Measurements from ENCODE around the gene IRF8.
A peak's percentile ranks its signal among the peaks of the same experiment; 100 is the strongest.

The IRF8 gene

DNA sequence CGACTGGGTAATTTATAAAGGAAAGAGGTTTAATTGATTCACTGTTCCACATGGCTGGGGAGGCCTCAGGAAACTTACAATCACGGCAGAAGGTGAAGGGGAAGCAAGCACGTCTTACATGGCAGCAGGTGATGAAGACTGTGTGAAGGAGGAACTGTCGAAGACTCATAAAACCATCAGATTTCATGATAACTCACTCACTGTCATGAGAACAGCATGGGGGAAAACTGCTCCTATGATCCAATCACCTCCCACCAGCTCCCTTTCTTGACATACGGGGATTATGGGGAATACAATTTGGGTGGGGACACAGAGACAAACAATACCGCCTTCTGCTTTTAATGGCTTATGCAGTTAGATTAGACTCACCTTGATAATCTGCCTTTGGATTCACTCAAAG lies 19.4 kb upstream of the IRF8 start:
- peaks cover 27% of the 10 kb centered on the region for H3K4me1 ChIP-seq
- H3K27ac ChIP-seq = no peak overlapping the region
- peaks cover 15% of the 10 kb centered on the region for H3K9me3 ChIP-seq
- TF ChIP-seq Cebpa-rat (IDR thresholded peaks at IDR 0.05) = no peak
- H4K20me1 ChIP-seq = no peaks in the 10 kb centered on the region
- H3K9ac ChIP-seq = no peak overlapping the region
- no peaks in the 10 kb centered on the region for H3K36me3 ChIP-seq
- no peaks in the 10 kb centered on the region for H3K27me3 ChIP-seq
- H3K4me2 ChIP-seq = no peak overlapping the region
- no peak overlapping the region for H3K4me3 ChIP-seq

DNA sequence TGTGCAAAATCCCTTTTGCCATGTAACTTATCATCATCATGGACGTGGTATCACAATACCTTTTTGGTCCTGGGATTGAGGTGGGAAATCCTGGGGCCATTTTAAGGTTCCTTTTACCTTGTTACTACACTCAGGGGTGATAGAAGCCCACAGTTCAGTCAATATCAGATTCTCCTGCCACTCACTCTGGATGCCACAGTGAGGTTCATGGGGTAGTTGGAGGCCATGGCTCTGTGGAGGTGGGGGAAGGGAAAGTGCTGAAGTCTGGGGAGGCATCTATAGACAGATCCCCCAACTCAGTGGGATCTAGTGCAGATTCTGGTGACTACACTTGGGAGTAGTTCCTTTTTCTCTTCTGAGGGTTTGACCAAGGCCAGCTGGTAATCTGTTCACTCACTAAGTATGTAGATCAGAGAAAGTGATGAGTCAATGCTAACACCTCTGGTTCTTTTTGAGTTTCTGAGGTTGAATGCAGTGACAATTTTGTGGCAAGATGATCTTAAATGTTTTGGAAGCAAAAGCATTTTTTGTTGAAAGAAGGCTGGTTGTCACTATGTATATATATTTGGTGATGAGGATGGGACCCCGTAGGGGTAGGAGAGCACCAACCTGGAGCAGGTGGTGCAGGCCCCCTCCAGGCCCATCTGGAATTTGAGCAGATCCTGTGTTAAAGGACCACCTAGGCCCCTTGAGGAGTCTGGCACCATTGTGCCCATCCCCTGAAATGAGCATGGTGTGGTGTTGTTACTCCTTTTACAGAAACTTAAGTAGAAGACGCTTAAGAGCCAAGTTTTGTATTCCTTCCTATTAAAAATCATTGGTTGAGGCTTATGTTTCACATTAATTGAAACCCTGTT lies 18.8 kb upstream of the IRF8 start:
- H3K27ac ChIP-seq = no peak overlapping the region
- no peaks in the 10 kb centered on the region for H3K36me3 ChIP-seq
- no peak overlapping the region for H3K4me2 ChIP-seq
- no peaks in the 10 kb centered on the region for H3K27me3 ChIP-seq
- H3K4me1 ChIP-seq = peaks cover 29% of the 10 kb centered on the region
- H3K9me3 ChIP-seq = peaks cover 15% of the 10 kb centered on the region
- no peak overlapping the region for H3K9ac ChIP-seq
- H4K20me1 ChIP-seq = no peaks in the 10 kb centered on the region
- H3K4me3 ChIP-seq = no peak overlapping the region
- TF ChIP-seq Cebpa-rat (IDR thresholded peaks at IDR 0.05) = no peak

DNA sequence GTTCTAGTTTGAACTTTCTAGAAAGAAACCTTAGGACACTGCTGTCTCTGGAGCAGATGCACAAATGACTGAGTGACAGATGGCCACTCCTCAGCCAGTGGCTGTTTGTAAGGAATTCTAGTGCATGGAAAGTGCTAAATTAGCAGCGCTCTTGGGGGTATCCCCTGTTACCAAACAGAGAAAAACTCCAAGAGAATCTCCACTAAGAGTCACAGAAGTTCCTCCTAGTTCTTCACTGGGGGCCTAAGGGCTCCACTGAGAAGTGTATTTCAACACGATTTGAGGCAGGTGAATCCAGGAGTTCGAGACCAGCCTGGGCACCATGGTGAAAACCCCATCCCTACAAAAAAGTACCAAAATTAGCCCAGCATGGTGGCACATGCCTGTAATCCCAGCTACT lies 18.1 kb upstream of the IRF8 start:
- no peak overlapping the region for H3K9ac ChIP-seq
- no peaks in the 10 kb centered on the region for H3K27me3 ChIP-seq
- no peak overlapping the region for H3K4me2 ChIP-seq
- no peak for TF ChIP-seq Cebpa-rat (IDR thresholded peaks at IDR 0.05)
- no peaks in the 10 kb centered on the region for H4K20me1 ChIP-seq
- peaks cover 29% of the 10 kb centered on the region for H3K4me1 ChIP-seq
- H3K36me3 ChIP-seq = no peaks in the 10 kb centered on the region
- peaks cover 15% of the 10 kb centered on the region for H3K9me3 ChIP-seq
- H3K27ac ChIP-seq = no peak overlapping the region
- no peak overlapping the region for H3K4me3 ChIP-seq

DNA sequence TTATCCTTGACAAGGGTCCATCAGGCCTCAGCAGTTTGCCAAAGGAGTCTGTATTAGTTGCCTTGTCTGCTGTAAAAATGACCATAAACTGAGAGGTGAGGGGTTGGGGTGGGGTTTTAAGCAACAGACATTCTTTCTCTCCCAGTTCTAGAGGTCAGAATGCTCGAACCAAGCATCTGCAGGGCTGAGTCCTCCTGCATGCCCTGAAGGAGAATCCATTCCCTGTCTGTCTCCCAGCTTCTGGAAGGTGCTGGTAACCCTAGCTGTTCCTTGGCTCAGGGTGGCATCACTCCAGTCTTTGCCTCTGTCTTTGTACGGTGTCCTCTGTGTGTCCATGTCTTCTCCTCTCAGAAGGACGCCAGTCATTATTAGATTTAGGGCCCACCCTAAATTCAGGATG lies 17.5 kb upstream of the IRF8 start:
- no peaks in the 10 kb centered on the region for H4K20me1 ChIP-seq
- no peak overlapping the region for H3K4me2 ChIP-seq
- H3K4me3 ChIP-seq = no peak overlapping the region
- H3K27me3 ChIP-seq = no peaks in the 10 kb centered on the region
- no peaks in the 10 kb centered on the region for H3K36me3 ChIP-seq
- peaks cover 15% of the 10 kb centered on the region for H3K9me3 ChIP-seq
- H3K4me1 ChIP-seq = peaks cover 29% of the 10 kb centered on the region
- no peak overlapping the region for H3K27ac ChIP-seq
- TF ChIP-seq Cebpa-rat (IDR thresholded peaks at IDR 0.05) = no peak
- no peak overlapping the region for H3K9ac ChIP-seq

DNA sequence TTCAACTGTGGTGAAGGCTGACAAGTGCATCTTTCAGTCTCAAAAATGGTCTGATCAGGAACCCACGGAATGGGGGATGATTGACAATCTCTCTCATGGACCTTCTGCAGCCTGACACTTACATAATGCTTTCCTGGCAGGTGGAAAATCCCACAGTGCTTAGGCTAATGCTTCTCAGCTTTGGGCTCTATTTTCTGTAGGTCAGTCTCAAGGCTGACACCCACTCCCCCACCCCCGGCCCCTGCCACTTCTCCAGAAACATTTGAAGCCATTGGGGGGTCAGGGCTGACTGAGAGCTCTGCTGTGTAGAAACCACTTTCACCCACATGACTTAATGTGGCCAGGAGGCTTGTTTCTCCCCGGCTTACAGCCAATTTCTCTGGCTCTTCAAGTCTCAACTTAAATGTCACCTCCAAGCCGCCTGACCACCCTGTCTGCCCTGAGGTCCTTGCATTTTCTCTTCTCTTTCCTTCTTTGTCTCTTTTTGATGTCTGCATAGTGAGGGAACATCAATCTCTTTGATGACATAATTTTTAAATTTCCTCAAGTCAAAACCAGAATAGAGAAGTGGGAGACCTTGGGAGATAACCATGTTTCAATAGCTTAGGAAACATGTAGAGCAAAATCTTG lies 16.7 kb upstream of the IRF8 start:
- H3K4me1 ChIP-seq = peaks cover 29% of the 10 kb centered on the region
- no peaks in the 10 kb centered on the region for H4K20me1 ChIP-seq
- H3K9me3 ChIP-seq = peaks cover 15% of the 10 kb centered on the region
- no peaks in the 10 kb centered on the region for H3K36me3 ChIP-seq
- no peak overlapping the region for H3K27ac ChIP-seq
- H3K9ac ChIP-seq = no peak overlapping the region
- H3K4me2 ChIP-seq = peak overlapping the region; percentile 71
- no peak overlapping the region for H3K4me3 ChIP-seq
- no peaks in the 10 kb centered on the region for H3K27me3 ChIP-seq
- no peak for TF ChIP-seq Cebpa-rat (IDR thresholded peaks at IDR 0.05)

DNA sequence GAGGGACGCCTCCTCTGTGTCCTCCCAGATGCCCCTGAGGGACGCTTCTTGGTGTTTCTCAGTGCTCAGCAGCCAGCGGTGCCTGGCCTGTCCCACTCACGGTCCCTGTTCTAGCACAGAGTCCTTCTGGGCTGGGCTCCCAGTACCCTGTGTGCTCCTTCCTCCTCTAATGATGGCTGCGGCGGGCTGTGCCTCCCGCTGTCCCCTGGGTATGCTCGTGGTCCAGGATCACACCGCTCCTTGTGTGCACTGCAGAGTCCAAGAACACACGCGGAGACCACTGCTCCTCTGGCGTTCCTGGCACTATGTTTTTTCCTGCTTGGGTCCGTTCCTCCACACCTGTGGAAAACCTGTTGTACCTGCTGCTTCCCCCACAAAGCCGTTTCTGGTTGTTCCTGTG lies 15.1 kb upstream of the IRF8 start:
- TF ChIP-seq Cebpa-rat (IDR thresholded peaks at IDR 0.05) = no peak

DNA sequence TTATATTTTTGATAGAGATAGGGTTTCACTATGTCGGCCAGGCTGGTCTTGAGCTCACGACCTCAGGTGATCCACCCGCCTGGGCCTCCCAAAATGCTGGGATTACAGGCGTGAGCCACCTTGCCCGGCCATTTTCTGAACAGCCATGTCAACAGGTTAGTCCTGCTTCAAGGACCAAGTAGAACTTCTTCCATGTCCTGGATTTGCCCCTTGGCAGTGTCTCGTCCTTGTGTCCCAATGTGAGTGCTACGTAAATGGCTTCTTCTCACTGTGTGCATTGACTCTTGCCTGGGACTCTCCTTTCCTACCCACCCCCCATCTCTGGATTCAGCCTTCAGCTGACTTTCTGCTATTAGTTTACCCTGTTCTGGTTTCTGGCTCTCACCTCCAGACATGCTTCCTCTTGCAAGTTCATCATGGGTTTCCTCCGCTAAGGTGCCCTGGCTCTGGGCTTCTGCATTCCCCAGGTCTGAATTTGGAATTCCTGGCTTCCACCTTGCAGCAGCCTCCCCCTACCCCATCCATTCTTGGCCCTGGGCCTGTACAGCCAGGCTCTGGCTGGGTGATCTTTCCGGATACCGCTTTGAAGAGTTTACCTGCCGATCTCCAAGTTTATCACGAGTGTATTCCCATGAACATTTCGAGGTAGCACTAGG lies 14.0 kb upstream of the IRF8 start:
- H3K27ac ChIP-seq = no peak overlapping the region
- H3K4me3 ChIP-seq = no peak overlapping the region
- peaks cover 3% of the 10 kb centered on the region for H3K9me3 ChIP-seq
- TF ChIP-seq Cebpa-rat (IDR thresholded peaks at IDR 0.05) = no peak
- no peaks in the 10 kb centered on the region for H3K27me3 ChIP-seq
- H3K9ac ChIP-seq = no peak overlapping the region
- H3K36me3 ChIP-seq = no peaks in the 10 kb centered on the region
- no peaks in the 10 kb centered on the region for H4K20me1 ChIP-seq
- H3K4me1 ChIP-seq = peaks cover 53% of the 10 kb centered on the region
- no peak overlapping the region for H3K4me2 ChIP-seq

More for the DNA sequence above, 15.1 kb upstream of the IRF8 start:
- Histone ChIP-seq H3K9me3 (peaks cover 14% of the 10 kb centered on the region), H3K4me1 (peaks cover 42% of the 10 kb centered on the region), H3K27ac (no peak overlapping the region), H3K9ac (no peak overlapping the region), H3K36me3 (no peaks in the 10 kb centered on the region), H3K4me3 (no peak overlapping the region), H3K4me2 (peak overlapping the region; percentile 71), H4K20me1 (no peaks in the 10 kb centered on the region), H3K27me3 (no peaks in the 10 kb centered on the region)

DNA sequence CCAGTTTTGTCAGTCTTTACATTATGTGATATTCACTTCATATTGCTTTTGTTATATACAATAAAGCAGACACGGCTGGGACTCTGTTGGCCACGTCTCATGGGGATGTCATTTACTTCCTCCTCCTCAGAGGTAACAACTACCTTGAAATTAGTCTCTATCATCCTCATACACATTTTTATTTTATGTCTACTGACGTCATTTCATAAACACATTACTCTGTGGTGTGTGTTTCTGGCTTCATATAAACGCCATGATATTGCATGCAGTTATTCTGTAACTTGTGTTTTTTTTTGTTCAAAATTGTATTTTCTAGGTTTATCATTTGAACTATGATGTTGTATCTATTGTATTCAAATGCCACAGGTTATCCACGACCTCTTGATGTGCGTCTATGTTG lies 13.4 kb upstream of the IRF8 start:
- H3K9me3 ChIP-seq = no peaks in the 10 kb centered on the region
- no peaks in the 10 kb centered on the region for H3K27me3 ChIP-seq
- H3K9ac ChIP-seq = no peak overlapping the region
- no peak overlapping the region for H3K4me3 ChIP-seq
- peaks cover 59% of the 10 kb centered on the region for H3K4me1 ChIP-seq
- H4K20me1 ChIP-seq = no peaks in the 10 kb centered on the region
- H3K36me3 ChIP-seq = no peaks in the 10 kb centered on the region
- H3K4me2 ChIP-seq = no peak overlapping the region
- no peak for TF ChIP-seq Cebpa-rat (IDR thresholded peaks at IDR 0.05)
- no peak overlapping the region for H3K27ac ChIP-seq

DNA sequence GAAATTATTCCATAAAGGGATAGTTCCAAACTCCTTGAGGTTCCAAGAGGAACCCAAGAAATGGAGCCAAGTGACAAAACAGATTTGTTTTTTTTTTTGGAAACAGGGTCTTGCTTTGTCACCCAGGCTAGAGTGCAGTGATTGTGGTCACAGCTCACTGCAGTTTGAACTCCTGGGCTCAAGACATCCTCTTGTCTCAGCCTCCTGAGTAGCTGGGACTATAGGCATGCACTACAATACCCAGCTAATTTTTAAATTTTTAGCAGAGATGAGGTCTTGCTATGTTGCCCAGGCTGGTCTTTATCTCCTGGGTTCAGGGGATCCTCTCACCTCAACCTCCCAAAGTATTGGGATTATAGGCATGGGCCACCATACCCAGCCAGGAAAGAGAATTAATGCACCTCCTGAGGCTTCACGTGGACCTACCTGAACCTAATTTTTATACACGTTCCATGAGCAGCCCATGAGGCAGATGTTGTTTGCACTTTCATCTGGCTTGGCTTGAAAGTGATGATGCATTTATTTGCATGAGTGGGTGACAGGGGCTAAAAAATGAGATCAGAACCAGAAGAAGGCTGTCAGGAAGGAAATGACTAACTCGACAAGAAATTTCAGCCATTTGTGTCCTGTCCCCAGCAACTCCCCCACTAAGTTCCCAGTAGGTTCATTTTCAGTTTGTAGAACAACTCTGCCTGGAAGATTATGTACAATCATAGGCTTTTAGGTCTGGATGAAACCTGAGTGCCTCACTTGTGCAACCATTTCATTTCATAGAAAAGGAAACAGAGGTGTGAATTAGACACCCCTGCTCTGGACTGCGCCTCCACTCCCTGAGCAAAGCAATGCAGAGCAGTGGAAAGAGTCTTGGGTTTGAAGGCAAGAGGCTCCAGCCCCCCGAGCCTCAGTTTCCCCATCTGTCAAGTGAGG lies 10.3 kb upstream of the IRF8 start:
- Histone ChIP-seq H3K27ac (peak overlapping the region; percentile 28), H4K20me1 (no peaks in the 10 kb centered on the region), H3K27me3 (no peaks in the 10 kb centered on the region), H3K4me3 (no peak overlapping the region), H3K9ac (no peak overlapping the region), H3K9me3 (no peaks in the 10 kb centered on the region), H3K4me2 (peak overlapping the region; percentile 83), H3K4me1 (peaks cover 56% of the 10 kb centered on the region), H3K36me3 (no peaks in the 10 kb centered on the region)
- no peak for TF ChIP-seq Cebpa-rat (IDR thresholded peaks at IDR 0.05)

Data from BLaER1 (cell line).